Activated CD4-positive, alpha-beta T cell treated with anti-CD3 and anti-CD28 coated beads for 36 hours (primary cell): Measurements from ENCODE around the gene PSEN2. TPM values are rescaled to one million over a fixed set of nuclear protein-coding genes. Genes with fewer than 3 reads are reported as not detected.

Experiments used
- ATAC-seq: fragments of 200-7000 bp; cut with Tn5 transposase; one replicate; pipeline ENCODE4 v1.10.0; 2021; ENCODE audit warnings: mild to moderate bottlenecking, moderate library complexity
- CTCF ChIA-PET: fragments of 350-600 bp; sonication (Branson Sonifier 250); formaldehyde crosslinking; loops from one replicate; lab custom pipeline; 2021; ENCODE audit warnings: antibody characterized with exemption; lab: Charles Lee
- POLR2A ChIA-PET: fragments of 350-600 bp; sonication (Branson Sonifier 250); formaldehyde crosslinking; loops from one replicate; lab custom pipeline; 2021; ENCODE audit warnings: antibody characterized with exemption, inconsistent platforms; lab: Charles Lee
- DNase-seq: peaks from one replicate; pipeline ENCODE4 v3.0.0-alpha.2; 2020
- H3K27ac Mint-ChIP-seq: one replicate; pipeline ENCODE4 v1.8.0; 2021; ENCODE audit warnings: mixed read lengths
- H3K27me3 Mint-ChIP-seq: one replicate; pipeline ENCODE4 v1.8.0; 2021; ENCODE audit warnings: mixed read lengths
- H3K36me3 Mint-ChIP-seq: one replicate; pipeline ENCODE4 v1.8.0; 2021; ENCODE audit warnings: low read depth, mixed read lengths
- H3K4me1 Mint-ChIP-seq: one replicate; pipeline ENCODE4 v1.8.0; 2021; ENCODE audit warnings: mixed read lengths
- H3K4me3 Mint-ChIP-seq: one replicate; pipeline ENCODE4 v1.8.0; 2021; ENCODE audit warnings: mild to moderate bottlenecking, moderate library complexity, mixed read lengths
- H3K9me3 Mint-ChIP-seq: one replicate; pipeline ENCODE4 v1.8.0; 2021; ENCODE audit warnings: low read depth, mixed read lengths
- intact Hi-C, 2 experiments: fragments of 100-400 bp; cut with DNase I in 1 of 2; cut with micrococcal nuclease in 1 of 2; formaldehyde crosslinking; loops; one replicate each; pipeline versions ENCODE4 v1.14.2 to v1.15.1; 2022 to 2024; cut with DNase I, micrococcal nuclease
- total RNA-seq, 2 experiments: library from RNA; stranded (reverse); gene quantifications; one replicate each; pipeline ENCODE4 v1.2.3, GENCODE V29; 2021

PSEN2 gene
- total RNA-seq, 2 experiments from 2014 or later = 2.2 to 3.2 TPM

GRCh38 chr1:226886122-226886901 lies 15.9 kb downstream of the PSEN2 start:
- CTCF ChIA-PET = interaction anchor here (0.5 kb wide), 1 partner anchor 304 kb away, joined by 3 read pairs; no protein-coding TSS in a partner anchor
- Mint-ChIP-seq H3K36me3 (no peaks in the 10 kb centered on the region), H3K27ac (peak overlapping the region; percentile 39), H3K27me3 (no peaks in the 10 kb centered on the region), H3K9me3 (no peaks in the 10 kb centered on the region), H3K4me3 (no peak overlapping the region), H3K4me1 (peaks cover 51% of the 10 kb centered on the region)
- ATAC-seq (no peak), DNase-seq (no peak)
- intact Hi-C loops = loop anchor here in 1 of 2 experiments (10.0 kb wide), 1 partner anchor 848 kb away; the partner anchor contains the start of genes JMJD4 and SNAP47
- POLR2A ChIA-PET = no interaction called here

- Mint-ChIP-seq H3K4me1 (peaks cover 44% of the 10 kb centered on the region), H3K36me3 (no peaks in the 10 kb centered on the region), H3K27me3 (no peaks in the 10 kb centered on the region), H3K9me3 (no peaks in the 10 kb centered on the region), H3K4me3 (no peak overlapping the region), H3K27ac (no peak overlapping the region)
- ChIA-PET POLR2A (no interaction called here), CTCF (interaction anchor here (0.5 kb wide), 1 partner anchor 304 kb away, joined by 3 read pairs; no protein-coding TSS in a partner anchor)
- intact Hi-C loops = loop anchor here in 1 of 2 experiments (10.0 kb wide), 1 partner anchor 848 kb away; the partner anchor contains the start of genes JMJD4 and SNAP47
- ATAC-seq (no peak), DNase-seq (no peak)
These were observed 16.6 kb downstream of the PSEN2 start for GRCh38 chr1:226887006-226887405.

GRCh38 chr1:226888021-226888420 lies 17.6 kb downstream of the PSEN2 start:
- Mint-ChIP-seq H3K4me1 (peaks cover 34% of the 10 kb centered on the region), H3K9me3 (no peaks in the 10 kb centered on the region)

DNA sequence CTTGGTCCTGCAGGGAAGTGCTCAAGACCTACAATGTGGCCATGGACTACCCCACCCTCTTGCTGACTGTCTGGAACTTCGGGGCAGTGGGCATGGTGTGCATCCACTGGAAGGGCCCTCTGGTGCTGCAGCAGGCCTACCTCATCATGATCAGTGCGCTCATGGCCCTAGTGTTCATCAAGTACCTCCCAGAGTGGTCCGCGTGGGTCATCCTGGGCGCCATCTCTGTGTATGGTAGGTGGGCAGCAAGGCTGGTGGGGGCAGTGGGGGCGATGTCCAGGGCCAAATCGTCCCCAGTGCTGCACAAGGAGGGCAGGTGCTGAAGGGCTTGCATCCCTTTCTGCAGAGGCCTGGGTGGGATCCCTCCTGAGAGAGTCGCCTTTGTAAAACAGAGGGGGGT lies 18.4 kb downstream of the PSEN2 start:
- DNase-seq = no peak
- Mint-ChIP-seq H3K9me3 (no peaks in the 10 kb centered on the region), H3K4me3 (no peak overlapping the region), H3K4me1 (peaks cover 27% of the 10 kb centered on the region), H3K36me3 (no peaks in the 10 kb centered on the region), H3K27ac (no peak overlapping the region), H3K27me3 (no peaks in the 10 kb centered on the region)
- ChIA-PET CTCF (interaction anchor here (0.7 kb wide), 1 partner anchor 441 kb away, joined by 3 read pairs; no protein-coding TSS in a partner anchor), POLR2A (no interaction called here)
- intact Hi-C loops = loop anchor here in 1 of 2 experiments (10.0 kb wide), 1 partner anchor 846 kb away; the partner anchor contains the start of genes JMJD4 and SNAP47
- no peak for ATAC-seq

More at GRCh38 chr1:226888021-226888420, 17.6 kb downstream of the PSEN2 start:
- no peak for DNase-seq
- H3K4me3 Mint-ChIP-seq = no peak overlapping the region
- ATAC-seq = no peak
- no peak overlapping the region for H3K27ac Mint-ChIP-seq
- ChIA-PET POLR2A (no interaction called here), CTCF (no interaction called here)
- no peaks in the 10 kb centered on the region for H3K27me3 Mint-ChIP-seq
- H3K36me3 Mint-ChIP-seq = no peaks in the 10 kb centered on the region
- intact Hi-C loops = loop anchor here in 1 of 2 experiments (10.0 kb wide), 1 partner anchor 847 kb away; the partner anchor contains the start of genes JMJD4 and SNAP47

- intact Hi-C loops = loop anchor here in 1 of 2 experiments (10.0 kb wide), 1 partner anchor 845 kb away; the partner anchor contains the start of genes JMJD4 and SNAP47
- ATAC-seq = no peak
- Mint-ChIP-seq H3K27me3 (no peaks in the 10 kb centered on the region), H3K36me3 (no peaks in the 10 kb centered on the region), H3K9me3 (no peaks in the 10 kb centered on the region), H3K27ac (no peak overlapping the region), H3K4me1 (peaks cover 17% of the 10 kb centered on the region), H3K4me3 (no peak overlapping the region)
- CTCF ChIA-PET = interaction anchor here (0.6 to 0.7 kb wide), 3 partner anchors 50 to 440 kb away, joined by 3 to 4 read pairs (median 3); no protein-coding TSS in a partner anchor
- no peak for DNase-seq
- POLR2A ChIA-PET = interaction anchor here (0.7 kb wide), 1 partner anchor 91 kb away, joined by 4 read pairs; no protein-coding TSS in a partner anchor
These were observed 19.4 kb downstream of the PSEN2 start for GRCh38 chr1:226889616-226890330.

GRCh38 chr1:226890331-226891108 lies 20.1 kb downstream of the PSEN2 start:
- H3K4me3 Mint-ChIP-seq = no peak overlapping the region
- H3K36me3 Mint-ChIP-seq = no peaks in the 10 kb centered on the region
- no peak for ATAC-seq
- POLR2A ChIA-PET = no interaction called here
- intact Hi-C loops = no loop called here
- no peaks in the 10 kb centered on the region for H3K9me3 Mint-ChIP-seq
- CTCF ChIA-PET = interaction anchor here (0.6 kb wide), 1 partner anchor 51 kb away, joined by 4 read pairs; no protein-coding TSS in a partner anchor
- no peaks in the 10 kb centered on the region for H3K27me3 Mint-ChIP-seq
- H3K27ac Mint-ChIP-seq = no peak overlapping the region
- no peak for DNase-seq
- H3K4me1 Mint-ChIP-seq = peaks cover 10% of the 10 kb centered on the region

DNA sequence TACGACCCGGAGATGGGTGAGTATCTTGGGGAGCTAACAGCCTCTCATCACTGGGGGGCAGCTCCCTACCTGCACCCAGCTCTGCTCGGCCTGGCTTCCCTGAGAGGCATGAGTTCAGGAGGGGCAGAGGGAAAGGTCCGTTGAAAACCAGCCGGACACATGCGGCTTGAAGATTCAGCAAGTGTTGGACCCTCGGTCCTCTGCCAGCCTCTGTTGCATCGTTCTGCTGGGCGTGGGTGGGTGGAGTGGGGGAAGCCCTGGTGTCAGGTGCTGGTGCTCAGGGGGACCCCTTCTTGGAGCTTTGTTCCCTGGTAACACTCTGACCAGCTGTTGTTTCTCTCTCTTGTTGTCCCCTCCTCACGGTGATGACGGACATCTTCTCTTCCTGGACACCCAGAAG lies 20.9 kb downstream of the PSEN2 start:
- CTCF ChIA-PET = interaction anchor here (1.0 kb wide), 1 partner anchor 240 kb away, joined by 3 read pairs; no protein-coding TSS in a partner anchor
- ATAC-seq (no peak), DNase-seq (no peak)
- intact Hi-C loops = no loop called here
- Mint-ChIP-seq H3K4me3 (no peak overlapping the region), H3K4me1 (peaks cover 2% of the 10 kb centered on the region), H3K27me3 (no peaks in the 10 kb centered on the region), H3K9me3 (no peaks in the 10 kb centered on the region), H3K27ac (no peak overlapping the region), H3K36me3 (no peaks in the 10 kb centered on the region)
- POLR2A ChIA-PET = no interaction called here

DNA sequence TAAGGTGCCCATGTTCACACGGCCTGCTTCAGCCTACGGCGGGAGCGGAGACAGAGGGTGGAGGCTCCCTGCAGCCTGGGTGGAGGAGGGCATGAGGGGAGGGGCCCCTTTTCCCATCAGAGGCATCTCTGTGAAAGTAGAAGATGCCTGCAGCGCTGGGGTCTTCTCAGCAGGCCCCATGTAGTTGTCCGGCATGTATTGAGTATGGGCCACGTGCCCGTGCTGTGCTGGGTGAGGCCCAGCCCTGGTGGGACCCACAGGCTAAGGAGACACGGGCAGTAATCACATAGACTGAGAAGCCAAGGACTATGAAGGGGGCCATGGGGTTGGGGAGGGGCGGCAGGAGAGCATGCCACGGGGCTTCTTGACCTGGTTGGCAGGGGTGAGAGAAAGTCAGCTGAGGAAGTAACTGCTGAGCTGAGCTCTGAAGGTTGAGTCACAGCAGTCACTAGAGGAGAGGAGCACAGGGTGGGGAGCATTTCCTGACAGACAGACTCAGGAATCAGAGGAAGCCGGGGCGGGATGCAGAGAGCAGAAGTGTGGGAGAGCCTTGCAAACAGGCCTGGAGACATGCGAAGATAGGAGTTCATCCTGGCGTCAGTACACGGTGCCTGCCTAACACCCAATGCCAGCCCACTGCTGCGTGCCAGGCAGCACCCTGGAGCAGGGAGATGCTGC lies 21.6 kb downstream of the PSEN2 start:
- DNase-seq (no peak), ATAC-seq (no peak)
- Mint-ChIP-seq H3K9me3 (no peaks in the 10 kb centered on the region), H3K36me3 (no peaks in the 10 kb centered on the region), H3K27me3 (no peaks in the 10 kb centered on the region), H3K4me1 (no peaks in the 10 kb centered on the region), H3K4me3 (no peak overlapping the region), H3K27ac (no peak overlapping the region)
- ChIA-PET CTCF (interaction anchor here (1.0 kb wide), 1 partner anchor 240 kb away, joined by 3 read pairs; no protein-coding TSS in a partner anchor), POLR2A (no interaction called here)
- intact Hi-C loops = no loop called here

GRCh38 chr1:226892524-226892875 lies 22.1 kb downstream of the PSEN2 start:
- no peaks in the 10 kb centered on the region for H3K36me3 Mint-ChIP-seq
- no peak overlapping the region for H3K4me3 Mint-ChIP-seq
- H3K27me3 Mint-ChIP-seq = no peaks in the 10 kb centered on the region
- CTCF ChIA-PET = interaction anchor here (1.0 to 1.4 kb wide), 2 partner anchors 20 to 239 kb away, joined by 3 to 4 read pairs; no protein-coding TSS in a partner anchor
- DNase-seq (no peak), ATAC-seq (no peak)
- no peak overlapping the region for H3K27ac Mint-ChIP-seq
- no peaks in the 10 kb centered on the region for H3K4me1 Mint-ChIP-seq
- POLR2A ChIA-PET = no interaction called here
- no peaks in the 10 kb centered on the region for H3K9me3 Mint-ChIP-seq
- intact Hi-C loops = no loop called here

- no peaks in the 10 kb centered on the region for H3K36me3 Mint-ChIP-seq
- H3K9me3 Mint-ChIP-seq = no peaks in the 10 kb centered on the region
- intact Hi-C loops = no loop called here
- no peak overlapping the region for H3K4me3 Mint-ChIP-seq
- H3K27ac Mint-ChIP-seq = no peak overlapping the region
- no peaks in the 10 kb centered on the region for H3K27me3 Mint-ChIP-seq
- ChIA-PET POLR2A (no interaction called here), CTCF (interaction anchor here (0.7 to 1.4 kb wide), 2 partner anchors 18 to 488 kb away, joined by 3 to 4 read pairs; no protein-coding TSS in a partner anchor)
- no peak for DNase-seq
- no peaks in the 10 kb centered on the region for H3K4me1 Mint-ChIP-seq
- ATAC-seq = no peak
These were observed 23.5 kb downstream of the PSEN2 start for GRCh38 chr1:226893936-226894335.
